Measurements from ENCODE around the gene SUFU.
"Not testable (repeated sequence)": the region's sequence is repeated elsewhere in the genome, so short reads cannot be mapped to it uniquely, and the experiment has no call there.

SUFU gene

GRCh38 chr10:102504976-102505300 lies 1.2 kb downstream of the SUFU start:
- in situ Hi-C loops (cut with HindIII; ENCODE audit: low pct_ligation_motif_present, low pct_unique_long_range_greater_than_20kb, low sequenced_read_pairs), result loop anchor here (10.0 kb wide), 1 partner anchor 90 kb away; no protein-coding TSS in a partner anchor
- DNase-seq, result no peak

DNA sequence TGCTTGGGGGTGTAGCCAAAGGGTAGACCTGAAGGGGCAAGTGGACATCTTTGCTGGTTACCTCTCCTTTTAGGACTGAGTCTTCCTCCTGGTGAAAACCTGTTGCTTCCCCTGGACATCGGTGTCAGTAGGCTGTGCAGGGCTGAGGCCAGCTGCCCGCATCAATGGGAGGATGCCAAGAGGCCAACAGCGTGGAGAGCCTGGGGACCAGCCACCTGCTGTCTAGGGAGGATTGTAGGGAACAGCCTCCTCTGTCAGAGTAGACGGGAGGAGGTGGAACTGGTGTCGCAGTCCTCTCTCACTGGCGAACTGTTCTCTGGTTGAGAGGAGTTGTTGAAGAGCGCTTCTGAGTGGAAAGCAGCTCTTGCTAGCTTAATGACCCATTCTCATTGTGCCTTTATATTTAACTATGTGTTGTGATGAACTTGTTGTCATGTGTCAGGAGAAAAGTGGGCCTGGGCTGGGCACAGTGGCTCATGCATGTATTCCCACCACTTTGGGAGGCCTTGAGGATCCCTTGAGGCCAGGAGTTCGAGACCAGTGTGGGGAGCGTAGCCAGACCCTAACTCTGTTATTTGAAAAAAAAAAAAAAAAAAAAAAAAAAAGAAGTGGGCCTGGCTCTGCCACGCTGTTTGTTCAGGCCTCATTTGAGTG lies 1.8 kb downstream of the SUFU start:
- no peak for DNase-seq
- in situ Hi-C loops (cut with HindIII; ENCODE audit: low pct_ligation_motif_present, low pct_unique_long_range_greater_than_20kb, low sequenced_read_pairs), result loop anchor here (10.0 kb wide), 1 partner anchor 89 kb away; no protein-coding TSS in a partner anchor

- in situ Hi-C loops (cut with HindIII; ENCODE audit: low pct_ligation_motif_present, low pct_unique_long_range_greater_than_20kb, low sequenced_read_pairs), result loop anchor here (10.0 kb wide), 1 partner anchor 87 kb away; no protein-coding TSS in a partner anchor
- no peak for DNase-seq
These were observed 3.7 kb downstream of the SUFU start for GRCh38 chr10:102507521-102507920.

GRCh38 chr10:102508506-102508905 lies 4.7 kb downstream of the SUFU start:
- DNase-seq, result no peak
- in situ Hi-C loops (cut with HindIII; ENCODE audit: low pct_ligation_motif_present, low pct_unique_long_range_greater_than_20kb, low sequenced_read_pairs), result loop anchor here (10.0 kb wide), 1 partner anchor 86 kb away; no protein-coding TSS in a partner anchor

DNA sequence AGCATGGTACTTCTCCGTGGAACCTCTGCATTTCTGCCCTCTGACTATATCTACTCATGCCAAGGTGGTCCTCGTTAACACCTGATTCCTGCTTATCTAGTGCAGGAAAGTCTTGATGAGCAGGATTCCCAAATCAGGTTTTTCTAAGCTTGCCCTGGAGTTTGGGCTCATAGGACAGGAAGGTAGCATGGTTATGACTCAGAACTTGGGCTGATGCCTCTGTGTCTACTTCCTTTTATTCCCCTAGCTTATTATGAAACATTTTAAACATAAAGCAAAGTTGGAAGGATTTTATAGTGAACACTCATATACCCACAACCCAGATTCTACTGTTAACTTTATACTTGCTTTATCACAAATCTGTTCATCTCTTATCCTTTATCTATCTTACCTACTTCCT lies 5.6 kb downstream of the SUFU start:
- in situ Hi-C loops (cut with HindIII; ENCODE audit: low pct_ligation_motif_present, low pct_unique_long_range_greater_than_20kb, low sequenced_read_pairs), result loop anchor here (10.0 kb wide), 1 partner anchor 85 kb away; no protein-coding TSS in a partner anchor
- DNase-seq, result no peak

- in situ Hi-C loops (cut with HindIII; ENCODE audit: low pct_ligation_motif_present, low pct_unique_long_range_greater_than_20kb, low sequenced_read_pairs), result no loop called here
- DNase-seq, result no peak
These were observed 8.0 kb downstream of the SUFU start for GRCh38 chr10:102511583-102512274.

DNA sequence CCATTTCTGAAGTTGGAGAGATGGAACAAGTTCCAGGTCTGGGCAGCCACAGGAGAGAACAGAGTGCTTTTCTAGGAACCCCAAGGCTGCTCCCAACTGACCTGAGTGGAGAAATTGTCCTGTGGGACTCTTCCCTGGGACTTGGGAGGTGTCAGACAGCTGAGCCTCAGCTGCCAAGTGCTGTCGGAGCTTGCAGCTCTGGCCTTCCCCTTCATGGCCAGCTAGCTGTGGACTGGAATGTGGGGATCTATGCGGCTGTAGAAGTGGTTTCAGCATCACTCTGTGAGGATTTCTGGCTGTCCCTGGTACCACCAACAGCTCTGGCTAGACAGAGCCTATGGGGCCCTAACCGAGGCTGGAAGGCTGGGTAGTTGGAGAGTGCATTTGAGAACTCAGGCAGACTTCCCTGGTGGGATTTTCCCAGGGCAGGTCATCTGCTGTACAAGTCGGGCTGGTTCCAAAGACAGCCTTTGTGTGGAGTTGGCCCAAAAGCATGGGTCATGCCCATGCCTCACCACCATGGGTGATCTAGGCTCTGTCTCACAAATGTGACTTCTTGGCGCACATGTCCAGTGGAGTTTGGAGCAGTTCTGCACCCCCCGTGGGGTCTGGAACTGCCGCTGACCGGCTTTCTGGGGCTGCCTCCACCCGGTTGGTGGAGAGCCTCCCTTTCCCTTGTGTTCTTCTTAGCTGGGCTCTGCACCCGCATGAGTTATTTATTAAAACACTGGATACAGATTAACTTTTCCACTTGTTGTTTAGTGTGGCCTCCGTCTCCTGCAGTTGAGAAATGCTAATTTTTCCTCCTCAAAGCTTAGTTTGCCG lies 10.9 kb downstream of the SUFU start:
- in situ Hi-C loops (cut with HindIII; ENCODE audit: low pct_ligation_motif_present, low pct_unique_long_range_greater_than_20kb, low sequenced_read_pairs), result no loop called here
- peak; percentile 52 for DNase-seq

DNA sequence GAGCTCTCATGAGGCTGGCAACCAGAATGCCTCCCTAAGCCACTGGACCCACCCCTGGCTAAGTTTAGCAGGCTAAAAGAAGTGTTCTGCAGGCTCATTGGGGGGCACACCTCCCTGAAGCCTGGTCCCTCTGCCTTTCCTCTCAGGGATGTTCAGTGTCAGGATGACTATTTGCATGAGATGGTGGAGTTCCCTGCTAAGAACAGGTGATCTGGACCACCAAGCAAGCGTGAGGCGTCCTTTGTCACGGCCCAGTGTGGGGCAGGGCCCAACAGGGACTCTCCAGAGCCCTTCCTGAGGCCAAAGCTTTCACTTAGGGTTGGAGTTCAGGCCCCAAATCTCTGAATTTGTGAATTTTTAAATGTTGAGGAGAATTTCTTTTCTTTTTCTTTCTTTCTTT lies 12.0 kb downstream of the SUFU start:
- no peak for DNase-seq
- in situ Hi-C loops (cut with HindIII; ENCODE audit: low pct_ligation_motif_present, low pct_unique_long_range_greater_than_20kb, low sequenced_read_pairs), result no loop called here

DNA sequence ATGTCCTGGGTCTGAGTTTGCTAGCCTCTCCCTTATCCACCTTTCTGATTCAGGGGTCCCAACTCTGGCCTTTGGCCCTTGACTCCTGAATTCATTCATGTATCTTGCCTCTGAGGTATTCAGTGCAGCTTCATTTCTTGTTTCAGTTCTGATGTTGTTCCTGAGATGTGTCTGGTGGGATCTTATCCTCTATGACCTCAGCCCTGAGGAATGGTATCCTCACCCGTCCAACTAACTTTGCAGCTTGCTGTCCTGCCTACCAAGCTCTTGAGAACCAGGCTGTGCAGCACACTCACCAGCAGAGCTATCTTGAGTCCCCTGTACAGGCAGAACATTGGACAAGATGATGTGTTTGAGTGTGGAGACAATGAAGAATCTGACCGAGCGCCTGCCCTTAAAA lies 13.8 kb downstream of the SUFU start:
- DNase-seq, result no peak
- in situ Hi-C loops (cut with HindIII; ENCODE audit: low pct_ligation_motif_present, low pct_unique_long_range_greater_than_20kb, low sequenced_read_pairs), result no loop called here

- DNase-seq, result no peak
- in situ Hi-C loops (cut with HindIII; ENCODE audit: low pct_ligation_motif_present, low pct_unique_long_range_greater_than_20kb, low sequenced_read_pairs), result no loop called here
These were observed 15.6 kb downstream of the SUFU start for GRCh38 chr10:102519246-102519825.

- in situ Hi-C loops (cut with HindIII; ENCODE audit: low pct_ligation_motif_present, low pct_unique_long_range_greater_than_20kb, low sequenced_read_pairs), result no loop called here
- no peak for DNase-seq
These were observed 19.1 kb downstream of the SUFU start for GRCh38 chr10:102522874-102523249.

- no peak for DNase-seq
- in situ Hi-C loops (cut with HindIII; ENCODE audit: low pct_ligation_motif_present, low pct_unique_long_range_greater_than_20kb, low sequenced_read_pairs), result no loop called here
These were observed 19.7 kb downstream of the SUFU start for GRCh38 chr10:102523250-102524029.

DNA sequence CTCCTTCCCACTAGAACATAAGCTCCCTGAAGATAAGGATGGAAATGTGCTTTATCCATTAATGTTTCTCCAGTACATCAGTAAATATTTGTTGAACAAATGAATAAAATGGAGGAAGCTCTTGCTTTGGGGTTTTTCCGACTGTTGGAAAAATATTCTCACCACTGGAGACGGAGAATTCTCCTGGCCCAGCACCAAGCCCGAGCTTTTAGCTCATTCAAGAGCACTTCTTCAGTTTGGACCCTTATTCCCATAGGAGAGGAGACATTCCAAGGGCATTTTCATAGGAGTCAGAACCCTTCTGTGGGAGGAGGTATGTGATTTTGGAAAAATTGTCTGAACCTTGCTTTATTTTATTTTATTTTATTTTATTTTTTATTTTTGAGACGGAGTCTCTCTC lies 21.0 kb downstream of the SUFU start:
- DNase-seq, result no peak
- in situ Hi-C loops (cut with HindIII; ENCODE audit: low pct_ligation_motif_present, low pct_unique_long_range_greater_than_20kb, low sequenced_read_pairs), result no loop called here

DNA sequence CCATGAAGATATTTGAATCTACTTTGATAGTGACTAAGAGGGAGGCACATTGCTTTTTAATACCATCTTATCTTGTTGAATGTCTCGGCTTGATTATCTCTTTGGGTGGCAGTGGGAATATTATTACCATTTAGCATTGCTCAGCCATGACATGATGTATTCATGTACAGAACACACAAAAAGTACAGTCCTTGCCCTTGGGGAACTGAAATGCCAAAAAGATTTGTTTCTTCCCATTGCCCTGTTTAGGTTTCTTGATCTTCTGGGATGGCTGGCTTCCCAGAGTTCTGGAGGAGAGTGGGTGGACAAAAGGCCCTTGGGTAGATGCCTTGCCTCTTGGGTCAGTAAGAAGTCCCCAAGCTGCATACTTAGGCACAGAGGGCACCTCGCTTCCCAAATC lies 23.8 kb downstream of the SUFU start:
- in situ Hi-C loops (cut with HindIII; ENCODE audit: low pct_ligation_motif_present, low pct_unique_long_range_greater_than_20kb, low sequenced_read_pairs), result no loop called here
- no peak for DNase-seq

- no peak for DNase-seq
- in situ Hi-C loops (cut with HindIII; ENCODE audit: low pct_ligation_motif_present, low pct_unique_long_range_greater_than_20kb, low sequenced_read_pairs), result no loop called here
These were observed 30.6 kb downstream of the SUFU start for GRCh38 chr10:102534333-102534732.

DNA sequence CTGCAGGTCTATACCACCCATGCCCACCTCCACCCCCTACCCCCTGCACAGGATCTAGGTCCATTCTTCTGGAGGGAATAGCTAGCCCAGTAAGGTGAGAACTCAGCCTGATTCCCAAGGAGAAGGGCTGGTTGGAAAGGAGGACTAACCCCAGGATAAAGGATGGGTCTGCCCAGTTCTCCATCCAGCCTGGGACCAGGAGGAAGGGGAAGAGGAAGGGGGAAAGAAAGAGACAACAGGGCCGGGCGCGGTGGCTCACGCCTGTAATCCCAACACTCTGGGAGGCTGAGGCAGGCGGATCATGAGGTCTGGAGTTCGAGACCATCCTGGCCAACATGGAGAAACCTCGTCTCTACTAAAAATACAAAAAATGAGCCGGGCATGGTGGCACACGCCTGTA lies 31.2 kb downstream of the SUFU start:
- in situ Hi-C loops (cut with HindIII; ENCODE audit: low pct_ligation_motif_present, low pct_unique_long_range_greater_than_20kb, low sequenced_read_pairs); DNase-seq: not testable (repeated sequence)

DNA sequence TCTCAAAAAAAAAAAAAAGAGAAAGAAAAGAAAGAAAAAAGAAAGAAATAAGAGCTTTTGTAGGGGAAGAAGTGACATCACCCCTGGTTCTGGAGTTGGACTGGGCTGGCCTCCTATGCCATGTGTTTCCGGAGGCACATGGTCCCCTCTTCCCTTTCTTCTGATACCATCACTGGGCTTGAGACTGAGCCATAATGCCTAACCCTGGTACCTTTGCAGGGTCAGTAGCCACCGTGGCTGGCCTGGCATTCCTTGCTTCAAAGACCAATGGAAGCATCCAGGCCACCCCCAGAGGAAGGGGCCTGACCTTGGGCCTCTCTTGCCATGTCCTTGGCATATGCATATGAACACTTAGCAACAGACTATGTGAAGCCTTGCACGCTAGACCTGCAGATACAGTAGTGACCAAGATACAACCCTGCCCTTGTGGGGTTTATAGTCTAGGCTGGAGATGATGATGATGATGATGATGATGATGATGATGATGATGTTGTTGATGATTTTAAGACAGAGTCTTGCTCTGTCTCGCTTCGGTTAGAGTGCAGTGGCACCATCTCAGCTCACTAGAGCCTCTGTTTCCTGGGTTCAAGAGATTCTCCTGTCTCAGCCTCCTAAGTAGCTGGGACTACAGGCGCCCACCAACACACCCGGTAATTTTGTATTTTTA lies 31.8 kb downstream of the SUFU start:
- no peak for DNase-seq
- in situ Hi-C loops (cut with HindIII; ENCODE audit: low pct_ligation_motif_present, low pct_unique_long_range_greater_than_20kb, low sequenced_read_pairs), result no loop called here

DNA sequence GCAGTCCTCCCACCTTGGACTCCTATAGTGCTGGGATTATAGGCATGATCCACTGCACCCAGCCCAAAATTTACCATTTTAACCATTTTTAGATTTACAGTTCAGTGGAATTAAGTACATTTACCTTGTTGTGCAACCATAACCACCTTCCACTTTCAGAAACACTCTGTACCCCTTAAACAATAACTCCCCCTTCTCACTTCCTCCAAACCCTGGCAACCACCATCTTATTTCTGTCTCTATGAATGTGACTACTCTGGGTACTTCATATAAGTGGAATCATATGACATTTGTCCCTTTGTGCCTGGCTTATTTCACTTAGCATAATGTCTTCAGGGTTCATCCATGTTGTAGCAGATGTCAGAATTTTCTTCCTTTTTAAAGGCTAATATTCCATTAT lies 33.6 kb downstream of the SUFU start:
- no peak for DNase-seq
- in situ Hi-C loops (cut with HindIII; ENCODE audit: low pct_ligation_motif_present, low pct_unique_long_range_greater_than_20kb, low sequenced_read_pairs), result no loop called here

All from ACHN (cell line).